ENCODE results near the gene WDR89.

GRCh38 chr14:63594455-63595372 lies 47.0 kb downstream of the WDR89 start:
- TF ChIP-seq RCOR1 (IDR thresholded peaks at IDR 0.05; ENCODE audit: low read depth, low read length) (no peak), SMC3 (IDR thresholded peaks at IDR 0.05) (no peak), PHF8 (IDR thresholded peaks at IDR 0.05; ENCODE audit: borderline replicate concordance, low read depth) (no peak), POLR2A (IDR thresholded peaks at IDR 0.05; ENCODE audit: low read length) (no peak), EP300 (IDR thresholded peaks at IDR 0.05) (no peak), MAZ (IDR thresholded peaks at IDR 0.05; ENCODE audit: borderline replicate concordance, low read depth, low read length) (no peak), FOSL2 (IDR thresholded peaks at IDR 0.05) (no peak), FOSL2 (CRISPR knock-in tag; IDR thresholded peaks at IDR 0.05) (no peak), CHD2 (IDR thresholded peaks at IDR 0.05; ENCODE audit: low read length, partially characterized antibody) (no peak), RNF2 (IDR thresholded peaks at IDR 0.05; ENCODE audit: borderline replicate concordance, low read depth) (no peak)
- TF ChIP-seq, protein P1, sequence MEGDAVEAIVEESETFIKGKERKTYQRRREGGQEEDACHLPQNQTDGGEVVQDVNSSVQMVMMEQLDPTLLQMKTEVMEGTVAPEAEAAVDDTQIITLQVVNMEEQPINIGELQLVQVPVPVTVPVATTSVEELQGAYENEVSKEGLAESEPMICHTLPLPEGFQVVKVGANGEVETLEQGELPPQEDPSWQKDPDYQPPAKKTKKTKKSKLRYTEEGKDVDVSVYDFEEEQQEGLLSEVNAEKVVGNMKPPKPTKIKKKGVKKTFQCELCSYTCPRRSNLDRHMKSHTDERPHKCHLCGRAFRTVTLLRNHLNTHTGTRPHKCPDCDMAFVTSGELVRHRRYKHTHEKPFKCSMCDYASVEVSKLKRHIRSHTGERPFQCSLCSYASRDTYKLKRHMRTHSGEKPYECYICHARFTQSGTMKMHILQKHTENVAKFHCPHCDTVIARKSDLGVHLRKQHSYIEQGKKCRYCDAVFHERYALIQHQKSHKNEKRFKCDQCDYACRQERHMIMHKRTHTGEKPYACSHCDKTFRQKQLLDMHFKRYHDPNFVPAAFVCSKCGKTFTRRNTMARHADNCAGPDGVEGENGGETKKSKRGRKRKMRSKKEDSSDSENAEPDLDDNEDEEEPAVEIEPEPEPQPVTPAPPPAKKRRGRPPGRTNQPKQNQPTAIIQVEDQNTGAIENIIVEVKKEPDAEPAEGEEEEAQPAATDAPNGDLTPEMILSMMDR (IDR thresholded peaks at IDR 0.05): no peak
- TF ChIP-seq, protein P2, sequence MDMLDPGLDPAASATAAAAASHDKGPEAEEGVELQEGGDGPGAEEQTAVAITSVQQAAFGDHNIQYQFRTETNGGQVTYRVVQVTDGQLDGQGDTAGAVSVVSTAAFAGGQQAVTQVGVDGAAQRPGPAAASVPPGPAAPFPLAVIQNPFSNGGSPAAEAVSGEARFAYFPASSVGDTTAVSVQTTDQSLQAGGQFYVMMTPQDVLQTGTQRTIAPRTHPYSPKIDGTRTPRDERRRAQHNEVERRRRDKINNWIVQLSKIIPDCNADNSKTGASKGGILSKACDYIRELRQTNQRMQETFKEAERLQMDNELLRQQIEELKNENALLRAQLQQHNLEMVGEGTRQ (IDR thresholded peaks at IDR 0.05): no peak
